Prostate gland (tissue), 2 donors: ENCODE data around the gene DSE.

Experiments used
- CTCF ChIP-seq, 4 experiments: fragments of 200-600 bp in 2 of 4; fragments of 450-650 bp in 2 of 4; sonication (generic) in 2 of 4; IDR thresholded peaks; 1 replicate in 3 of 4; 2 replicates in 1 of 4; pipeline ENCODE4 v1.5.1; 2016 to 2019; ENCODE audit warnings: antibody characterized with exemption in 4 of 4, mild to moderate bottlenecking in 2 of 4, moderate library complexity in 2 of 4
- POLR2A ChIP-seq: fragments of 450-650 bp; IDR thresholded peaks from one replicate; pipeline ENCODE4 v1.6.1; 2016; ENCODE audit warnings: antibody characterized with exemption, mild to moderate bottlenecking

- TF ChIP-seq POLR2A, result no peak
- no peak for TF ChIP-seq CTCF (IDR thresholded peaks at IDR 0.05)
These were observed 27.2 kb downstream of the DSE start for GRCh38 chr6:116397914-116398313.
